Calu3 (cell line): ENCODE measurements around the gene DNAJB8. TPM values are rescaled to one million over a fixed set of nuclear protein-coding genes. Genes with fewer than 3 reads are reported as not detected.

Source experiments
- BruUV-seq: library from RNA; stranded (reverse); fragments of 400-500 nt; replicated peaks from 2 replicates; lab custom pipeline; 2021; lab: Mats Ljungman, UMichigan
- CTCF ChIA-PET: fragments of 300-600 bp; sonication (Branson Sonifier 250); formaldehyde crosslinking; loops from one replicate; lab custom pipeline; 2022; ENCODE audit warnings: antibody characterized with exemption; lab: Charles Lee
- DNase-seq: peaks from one replicate; pipeline ENCODE4 v3.0.0; 2022
- H3K27ac Mint-ChIP-seq: one replicate; pipeline ENCODE4 v1.8.0; 2022; ENCODE audit warnings: mixed read lengths; ENCODE audit not compliant: unreplicated experiment
- H3K27me3 Mint-ChIP-seq: one replicate; pipeline ENCODE4 v1.8.0; 2022; ENCODE audit warnings: mixed read lengths; ENCODE audit not compliant: unreplicated experiment
- H3K36me3 Mint-ChIP-seq: one replicate; pipeline ENCODE4 v1.8.0; 2022; ENCODE audit warnings: mild to moderate bottlenecking, moderate library complexity, mixed read lengths; ENCODE audit not compliant: insufficient read depth, unreplicated experiment
- H3K4me1 Mint-ChIP-seq: one replicate; pipeline ENCODE4 v1.8.0; 2022; ENCODE audit warnings: mild to moderate bottlenecking, low read depth, mixed read lengths; ENCODE audit not compliant: unreplicated experiment
- H3K4me3 Mint-ChIP-seq: one replicate; pipeline ENCODE4 v1.8.0; 2022; ENCODE audit warnings: mild to moderate bottlenecking, low read depth, moderate library complexity, mixed read lengths; ENCODE audit not compliant: unreplicated experiment
- H3K9me3 Mint-ChIP-seq: one replicate; pipeline ENCODE4 v1.8.0; 2022; ENCODE audit warnings: low read depth, mixed read lengths; ENCODE audit not compliant: unreplicated experiment
- intact Hi-C: fragments of 100-400 bp; cut with micrococcal nuclease; formaldehyde crosslinking; loops from one replicate; pipeline ENCODE4 v1.10.0; 2022; ENCODE audit not compliant: unreplicated experiment
- total RNA-seq: library from RNA; stranded (reverse); gene quantifications from 2 replicates; pipeline ENCODE4 v1.2.3, GENCODE V29; 2022
- TF ChIP-seq, protein P1 (sequence below): fragments of 200-600 bp; IDR thresholded peaks from one replicate; pipeline ENCODE4 v1.8.0; 2022; ENCODE audit warnings: antibody characterized with exemption; ENCODE audit not compliant: unreplicated experiment

DNAJB8 gene
- total RNA-seq, 1 experiment from 2014 or later = not detected

DNA sequence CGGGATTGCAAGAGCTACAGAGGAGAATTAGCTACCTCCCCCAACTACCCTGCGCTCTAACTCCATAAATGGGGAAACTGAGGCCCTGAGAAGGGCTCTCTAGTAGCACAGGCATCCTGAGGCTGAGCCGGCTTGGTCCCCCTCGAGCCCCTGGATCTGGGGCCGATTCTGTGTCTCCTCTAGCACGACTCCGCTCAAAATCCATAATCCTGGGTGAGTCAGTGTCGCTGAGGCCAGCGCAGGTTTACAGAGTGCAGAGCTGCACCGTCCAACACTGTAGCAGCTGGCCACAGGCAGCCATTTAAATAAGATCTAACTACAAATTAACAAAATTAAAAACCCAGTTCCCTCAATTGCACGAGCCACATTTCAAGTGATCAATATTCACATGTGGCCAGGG lies 15.5 kb upstream of the DNAJB8 start:
- BruUV-seq = no TSS peak
- intact Hi-C loops = no loop called here
- H3K4me1 Mint-ChIP-seq = no peaks in the 10 kb centered on the region
- CTCF ChIA-PET = interaction anchor here (0.6 to 1.2 kb wide), 4 partner anchors 26 to 1157 kb away, joined by 3 to 4 read pairs (median 4); no protein-coding TSS in a partner anchor
- TF ChIP-seq, protein P1, sequence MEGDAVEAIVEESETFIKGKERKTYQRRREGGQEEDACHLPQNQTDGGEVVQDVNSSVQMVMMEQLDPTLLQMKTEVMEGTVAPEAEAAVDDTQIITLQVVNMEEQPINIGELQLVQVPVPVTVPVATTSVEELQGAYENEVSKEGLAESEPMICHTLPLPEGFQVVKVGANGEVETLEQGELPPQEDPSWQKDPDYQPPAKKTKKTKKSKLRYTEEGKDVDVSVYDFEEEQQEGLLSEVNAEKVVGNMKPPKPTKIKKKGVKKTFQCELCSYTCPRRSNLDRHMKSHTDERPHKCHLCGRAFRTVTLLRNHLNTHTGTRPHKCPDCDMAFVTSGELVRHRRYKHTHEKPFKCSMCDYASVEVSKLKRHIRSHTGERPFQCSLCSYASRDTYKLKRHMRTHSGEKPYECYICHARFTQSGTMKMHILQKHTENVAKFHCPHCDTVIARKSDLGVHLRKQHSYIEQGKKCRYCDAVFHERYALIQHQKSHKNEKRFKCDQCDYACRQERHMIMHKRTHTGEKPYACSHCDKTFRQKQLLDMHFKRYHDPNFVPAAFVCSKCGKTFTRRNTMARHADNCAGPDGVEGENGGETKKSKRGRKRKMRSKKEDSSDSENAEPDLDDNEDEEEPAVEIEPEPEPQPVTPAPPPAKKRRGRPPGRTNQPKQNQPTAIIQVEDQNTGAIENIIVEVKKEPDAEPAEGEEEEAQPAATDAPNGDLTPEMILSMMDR = no peak
- peaks cover 14% of the 10 kb centered on the region for H3K27me3 Mint-ChIP-seq
- H3K36me3 Mint-ChIP-seq = peaks cover 17% of the 10 kb centered on the region
- no peak overlapping the region for H3K27ac Mint-ChIP-seq
- H3K9me3 Mint-ChIP-seq = no peaks in the 10 kb centered on the region
- H3K4me3 Mint-ChIP-seq = no peak overlapping the region
- DNase-seq = no peak

DNA sequence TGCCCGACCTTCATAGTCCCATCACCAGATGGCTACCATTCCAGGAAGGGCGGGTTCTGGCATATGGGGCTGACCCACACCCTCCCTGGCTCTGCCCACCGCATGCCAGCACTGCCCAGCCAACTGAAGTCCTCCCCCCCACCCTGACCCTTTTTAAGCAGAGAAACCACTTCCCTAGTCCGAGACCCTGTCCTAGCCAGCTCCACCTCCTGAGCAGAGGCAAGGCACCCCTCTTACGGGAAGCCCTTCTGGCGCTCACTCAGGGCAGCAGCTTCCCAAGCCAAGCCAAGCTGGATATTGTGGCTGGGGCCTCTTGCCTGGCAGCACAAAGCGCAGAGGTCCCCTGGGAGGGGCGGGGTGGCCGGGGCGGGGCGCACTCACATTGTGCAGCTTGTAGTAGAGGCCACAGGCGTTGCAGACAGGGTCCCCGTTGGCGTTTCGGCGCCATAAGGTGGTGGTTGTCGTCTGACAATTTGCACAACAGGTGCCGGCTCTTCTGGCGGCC lies 14.8 kb upstream of the DNAJB8 start:
- intact Hi-C loops = no loop called here
- TF ChIP-seq, protein P1 = no peak
- Mint-ChIP-seq H3K9me3 (no peaks in the 10 kb centered on the region), H3K27ac (no peak overlapping the region), H3K36me3 (peaks cover 10% of the 10 kb centered on the region), H3K4me3 (no peak overlapping the region), H3K4me1 (no peaks in the 10 kb centered on the region), H3K27me3 (peaks cover 10% of the 10 kb centered on the region)
- no TSS peak for BruUV-seq
- CTCF ChIA-PET = interaction anchor here (0.6 to 1.2 kb wide), 4 partner anchors 10 to 883 kb away, joined by 3 to 4 read pairs (median 3); no protein-coding TSS in a partner anchor
- DNase-seq = no peak

DNA sequence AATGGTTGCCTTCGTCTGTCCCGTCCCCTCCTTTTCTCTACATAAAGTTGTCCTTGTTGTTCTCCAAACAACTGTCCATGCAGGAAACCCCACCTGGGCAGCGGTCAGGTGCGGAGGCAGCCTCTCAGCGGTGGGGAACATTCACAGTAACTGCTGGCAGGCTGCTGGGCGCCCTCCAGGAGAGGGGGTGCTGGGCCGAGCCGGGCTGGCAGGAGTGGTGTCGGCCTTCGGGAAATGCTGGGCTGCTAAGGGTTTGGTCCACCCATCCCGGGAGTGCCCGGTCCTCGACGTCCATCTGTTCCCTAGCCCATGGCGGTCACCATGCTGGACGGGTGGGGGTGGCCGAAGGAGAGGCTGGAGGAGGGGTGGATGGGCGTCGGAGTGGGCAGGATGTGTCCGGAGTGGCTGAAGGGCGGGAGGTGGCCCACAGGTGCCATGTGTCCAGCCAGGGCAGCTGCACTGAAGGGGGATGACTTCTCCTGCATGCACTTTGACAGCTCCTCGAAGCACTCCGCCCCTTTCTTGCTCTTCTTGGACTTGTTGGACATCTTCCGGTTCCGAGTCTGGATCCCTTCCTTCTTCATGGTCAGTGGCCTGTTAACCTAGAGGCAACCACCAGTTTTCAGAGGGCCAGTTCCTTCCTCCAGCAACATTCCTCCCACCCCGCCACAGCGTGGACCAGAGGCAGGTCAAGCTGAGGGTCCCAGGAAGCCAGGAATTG lies 14.2 kb upstream of the DNAJB8 start:
- BruUV-seq = no TSS peak

DNA sequence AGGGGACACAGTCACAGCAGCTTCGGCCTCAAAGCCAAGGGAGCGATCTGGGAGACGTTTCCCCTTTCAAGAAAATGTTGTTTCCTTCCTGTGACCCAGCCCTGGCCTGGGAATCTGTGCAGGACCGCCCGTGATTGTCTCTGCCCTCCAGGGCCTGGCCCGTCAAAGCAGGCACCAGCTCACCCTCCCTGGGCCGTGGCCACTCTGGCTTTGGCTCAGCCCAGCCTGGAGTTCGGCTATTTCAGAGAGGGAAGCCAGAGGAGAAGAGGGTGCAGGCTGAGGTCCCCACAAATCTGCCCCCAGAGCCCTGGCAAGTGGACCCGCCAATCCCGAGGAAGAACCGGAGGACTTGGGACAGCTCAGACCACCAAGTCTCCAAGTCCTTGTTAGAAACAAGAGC lies 13.6 kb upstream of the DNAJB8 start:
- TF ChIP-seq, protein P1 = no peak
- Mint-ChIP-seq H3K4me3 (no peak overlapping the region), H3K27ac (no peak overlapping the region), H3K9me3 (no peaks in the 10 kb centered on the region), H3K36me3 (peaks cover 5% of the 10 kb centered on the region), H3K27me3 (peaks cover 18% of the 10 kb centered on the region), H3K4me1 (no peaks in the 10 kb centered on the region)
- CTCF ChIA-PET = no interaction called here
- intact Hi-C loops = no loop called here
- BruUV-seq = no TSS peak
- DNase-seq = no peak

More for the DNA sequence above, 14.2 kb upstream of the DNAJB8 start:
- TF ChIP-seq, protein P1 = no peak
- CTCF ChIA-PET = no interaction called here
- no peak for DNase-seq
- peaks cover 5% of the 10 kb centered on the region for H3K36me3 Mint-ChIP-seq
- H3K27ac Mint-ChIP-seq = no peak overlapping the region
- H3K4me1 Mint-ChIP-seq = no peaks in the 10 kb centered on the region
- H3K27me3 Mint-ChIP-seq = peaks cover 12% of the 10 kb centered on the region
- H3K4me3 Mint-ChIP-seq = no peak overlapping the region
- H3K9me3 Mint-ChIP-seq = no peaks in the 10 kb centered on the region
- intact Hi-C loops = no loop called here
